CD4-positive, alpha-beta memory T cell (primary cell): ENCODE data around the gene AXDND1. TPM values are rescaled to one million over a fixed set of nuclear protein-coding genes. Genes with fewer than 3 reads are reported as not detected.
"Not testable (repeated sequence)": the region's sequence is repeated elsewhere in the genome, so short reads cannot be mapped to it uniquely, and the experiment has no call there.

Experiments used
- CTCF ChIA-PET: fragments of 350-600 bp; sonication (Branson Sonifier 250); formaldehyde crosslinking; loops from one replicate; lab custom pipeline; 2021; ENCODE audit warnings: inconsistent platforms; ENCODE audit not compliant: partially characterized antibody; lab: Charles Lee
- POLR2A ChIA-PET: fragments of 350-600 bp; sonication (Branson Sonifier 250); formaldehyde crosslinking; loops from one replicate; lab custom pipeline; 2021; ENCODE audit not compliant: partially characterized antibody; lab: Charles Lee
- DNase-seq, 5 donors: peaks; one replicate each; pipeline versions ENCODE4 v3.0.0 to v3.0.0-alpha.2; 2020 to 2022; ENCODE audit warnings: mixed read lengths in 1 of 5
- H3K27ac ChIP-seq: one replicate; pipeline ENCODE4 v1.7.0; 2013; ENCODE audit warnings: low read depth, low read length
- H3K27me3 ChIP-seq: 2 replicates; pipeline ENCODE4 v1.7.0; 2013; ENCODE audit warnings: mild to moderate bottlenecking, low read length, moderate library complexity; ENCODE audit not compliant: insufficient read depth
- H3K36me3 ChIP-seq: 2 replicates; pipeline ENCODE4 v1.7.0; 2013; ENCODE audit warnings: mild to moderate bottlenecking, low read length, moderate library complexity; ENCODE audit not compliant: insufficient read depth
- H3K4me1 ChIP-seq: 2 replicates; pipeline ENCODE4 v1.7.0; 2013; ENCODE audit warnings: mild to moderate bottlenecking, low read length, moderate library complexity; ENCODE audit not compliant: insufficient read depth
- H3K4me3 ChIP-seq, 2 donors: one replicate each; pipeline ENCODE4 v1.7.0; 2013; ENCODE audit warnings: low read length in 2 of 2, mild to moderate bottlenecking in 1 of 2
- H3K9me3 ChIP-seq, 2 donors: one replicate each; pipeline ENCODE4 v1.7.0; 2013; ENCODE audit warnings: low read length in 2 of 2, control low read depth in 1 of 2; ENCODE audit not compliant: control insufficient read depth in 1 of 2
- H3K27ac Mint-ChIP-seq, 7 donors: one replicate each; pipeline ENCODE4 v1.8.0; 2020 to 2021; ENCODE audit warnings: mixed read lengths in 7 of 7, mild to moderate bottlenecking in 6 of 7, inconsistent platforms in 3 of 7, moderate library complexity in 3 of 7
- H3K27me3 Mint-ChIP-seq, 2 donors: one replicate each; pipeline ENCODE4 v1.8.0; 2020 to 2021; ENCODE audit warnings: mixed read lengths in 2 of 2
- H3K36me3 Mint-ChIP-seq, 2 donors: one replicate each; pipeline ENCODE4 v1.8.0; 2020 to 2021; ENCODE audit warnings: mixed read lengths in 2 of 2, inconsistent platforms in 1 of 2, mild to moderate bottlenecking in 1 of 2
- H3K4me1 Mint-ChIP-seq, 4 donors: one replicate each; pipeline ENCODE4 v1.8.0; 2020 to 2021; ENCODE audit warnings: mixed read lengths in 4 of 4, mild to moderate bottlenecking in 1 of 4
- H3K4me3 Mint-ChIP-seq, 8 donors: one replicate each; pipeline ENCODE4 v1.8.0; 2020 to 2021; ENCODE audit warnings: mixed read lengths in 8 of 8, mild to moderate bottlenecking in 7 of 8, moderate library complexity in 6 of 8, inconsistent platforms in 3 of 8
- H3K9me3 Mint-ChIP-seq, 8 donors: one replicate each; pipeline ENCODE4 v1.8.0; 2020 to 2021; ENCODE audit warnings: mixed read lengths in 8 of 8, mild to moderate bottlenecking in 5 of 8, inconsistent platforms in 3 of 8, moderate library complexity in 1 of 8
- intact Hi-C: fragments of 100-400 bp; cut with micrococcal nuclease; formaldehyde crosslinking; loops from one replicate; pipeline ENCODE4 v1.15.1; 2023
- polyA plus RNA-seq, 2 donors: library from polyadenylated mRNA; unstranded; fragments of 300-500 nt; fragmentation: Illumina TruSeq; gene quantifications; one replicate each; pipeline ENCODE4 v1.2.3, GENCODE V29; 2021
- total RNA-seq, 2 experiments: library from RNA; stranded (reverse); gene quantifications; one replicate each; pipeline ENCODE4 v1.2.3, GENCODE V29; 2021

The AXDND1 gene
- total and polyA plus RNA-seq, 4 experiments from 2014 or later = 0.44 to 1.3 TPM; not detected in 2

- no peak overlapping the region for H3K4me3 ChIP-seq
- CTCF ChIA-PET = no interaction called here
- H3K27ac Mint-ChIP-seq = no peak overlapping the region
- H3K4me3 Mint-ChIP-seq = no peak overlapping the region
- peaks cover 7 to 14% of the 10 kb centered on the region in 2 donors for H3K27me3 Mint-ChIP-seq
- DNase-seq = no peak
- H3K4me1 Mint-ChIP-seq = no peaks in the 10 kb centered on the region
- intact Hi-C loops = no loop called here
- POLR2A ChIA-PET = no interaction called here
- no peak overlapping the region for H3K27ac ChIP-seq
- H3K9me3 ChIP-seq = no peaks in the 10 kb centered on the region
- peaks cover 4 to 6% of the 10 kb centered on the region in 2 donors for H3K36me3 Mint-ChIP-seq
- no peaks in the 10 kb centered on the region for H3K4me1 ChIP-seq
- no peaks in the 10 kb centered on the region for H3K36me3 ChIP-seq
- no peaks in the 10 kb centered on the region for H3K27me3 ChIP-seq
- peaks cover 0 to 24% (median 17%) of the 10 kb centered on the region in 8 donors for H3K9me3 Mint-ChIP-seq
Measured at GRCh38 chr1:179393721-179394120, 27.9 kb downstream of the AXDND1 start.

- H3K4me1 Mint-ChIP-seq, H3K4me1 ChIP-seq, H3K4me3 Mint-ChIP-seq, H3K27ac ChIP-seq, CTCF ChIA-PET, H3K36me3 Mint-ChIP-seq, DNase-seq, intact Hi-C loops, H3K4me3 ChIP-seq, H3K9me3 Mint-ChIP-seq, H3K9me3 ChIP-seq, H3K36me3 ChIP-seq, H3K27ac Mint-ChIP-seq, H3K27me3 ChIP-seq, POLR2A ChIA-PET, H3K27me3 Mint-ChIP-seq: not testable (repeated sequence)
Measured at GRCh38 chr1:179399399-179399798, 33.6 kb downstream of the AXDND1 start.

GRCh38 chr1:179417760-179418159, 52.0 kb downstream of the AXDND1 start:
- H3K36me3 ChIP-seq, intact Hi-C loops, H3K27me3 Mint-ChIP-seq, POLR2A ChIA-PET, H3K4me1 Mint-ChIP-seq, H3K4me1 ChIP-seq, H3K9me3 ChIP-seq, H3K4me3 ChIP-seq, CTCF ChIA-PET, H3K27ac Mint-ChIP-seq, H3K27me3 ChIP-seq, H3K4me3 Mint-ChIP-seq, H3K36me3 Mint-ChIP-seq, H3K9me3 Mint-ChIP-seq, DNase-seq, H3K27ac ChIP-seq: not testable (repeated sequence)

GRCh38 chr1:179418706-179419105, 52.9 kb downstream of the AXDND1 start:
- H3K36me3 ChIP-seq, H3K4me1 ChIP-seq, CTCF ChIA-PET, H3K9me3 ChIP-seq, H3K4me3 Mint-ChIP-seq, H3K36me3 Mint-ChIP-seq, H3K27ac Mint-ChIP-seq, POLR2A ChIA-PET, H3K27me3 ChIP-seq, intact Hi-C loops, H3K27ac ChIP-seq, DNase-seq, H3K4me1 Mint-ChIP-seq, H3K4me3 ChIP-seq, H3K27me3 Mint-ChIP-seq: not testable (repeated sequence)
- H3K9me3 Mint-ChIP-seq = peaks cover 0 to 11% (median 7%) of the 10 kb centered on the region in 8 donors

GRCh38 chr1:179424610-179425009, 58.8 kb downstream of the AXDND1 start:
- no peak overlapping the region for H3K4me3 ChIP-seq
- no peaks in the 10 kb centered on the region for H3K4me1 ChIP-seq
- Mint-ChIP-seq H3K27me3 (no peaks in the 10 kb centered on the region), H3K4me3 (no peak overlapping the region), H3K9me3 (peaks cover 0 to 30% (median 20%) of the 10 kb centered on the region in 8 donors), H3K4me1 (no peaks in the 10 kb centered on the region), H3K27ac (no peak overlapping the region), H3K36me3 (peaks cover 3 to 7% of the 10 kb centered on the region in 2 donors)
- CTCF ChIA-PET = no interaction called here
- POLR2A ChIA-PET = no interaction called here
- H3K27ac ChIP-seq = no peak overlapping the region
- H3K27me3 ChIP-seq = no peaks in the 10 kb centered on the region
- intact Hi-C loops = no loop called here
- no peaks in the 10 kb centered on the region for H3K36me3 ChIP-seq
- peaks cover 0 to 9% of the 10 kb centered on the region in 2 donors for H3K9me3 ChIP-seq
- no peak for DNase-seq

DNA sequence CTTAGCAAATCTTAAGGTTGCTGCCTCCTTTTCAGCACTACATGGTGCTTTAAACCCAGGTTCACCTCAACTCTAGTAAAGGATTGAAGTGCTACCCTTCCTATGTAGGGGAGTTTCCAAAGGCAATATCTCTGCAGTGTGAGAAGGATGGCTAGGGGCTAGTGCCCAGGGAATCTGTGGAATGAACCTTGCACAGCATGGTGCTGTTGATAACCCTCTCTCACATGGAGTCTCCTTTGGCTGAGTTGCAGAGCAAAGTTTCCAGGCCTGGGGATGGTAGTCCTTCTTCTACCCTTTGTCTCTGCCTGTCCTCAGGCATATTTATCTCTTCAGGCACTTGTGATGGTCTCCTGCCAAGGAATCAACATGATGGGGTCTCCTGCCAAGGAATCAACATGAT, 59.4 kb downstream of the AXDND1 start:
- H3K36me3 Mint-ChIP-seq = peaks cover 3 to 7% of the 10 kb centered on the region in 2 donors
- no peak overlapping the region for H3K4me3 Mint-ChIP-seq
- ChIA-PET CTCF (no interaction called here), POLR2A (no interaction called here)
- H3K27me3 Mint-ChIP-seq = no peaks in the 10 kb centered on the region
- DNase-seq = no peak
- Histone ChIP-seq H3K27ac (no peak overlapping the region), H3K4me1 (no peaks in the 10 kb centered on the region), H3K9me3 (peaks cover 0 to 9% of the 10 kb centered on the region in 2 donors), H3K27me3 (no peaks in the 10 kb centered on the region), H3K36me3 (no peaks in the 10 kb centered on the region), H3K4me3 (no peak overlapping the region)
- no peaks in the 10 kb centered on the region for H3K4me1 Mint-ChIP-seq
- intact Hi-C loops = no loop called here
- H3K9me3 Mint-ChIP-seq = peaks cover 0 to 30% (median 20%) of the 10 kb centered on the region in 8 donors
- no peak overlapping the region for H3K27ac Mint-ChIP-seq

DNA sequence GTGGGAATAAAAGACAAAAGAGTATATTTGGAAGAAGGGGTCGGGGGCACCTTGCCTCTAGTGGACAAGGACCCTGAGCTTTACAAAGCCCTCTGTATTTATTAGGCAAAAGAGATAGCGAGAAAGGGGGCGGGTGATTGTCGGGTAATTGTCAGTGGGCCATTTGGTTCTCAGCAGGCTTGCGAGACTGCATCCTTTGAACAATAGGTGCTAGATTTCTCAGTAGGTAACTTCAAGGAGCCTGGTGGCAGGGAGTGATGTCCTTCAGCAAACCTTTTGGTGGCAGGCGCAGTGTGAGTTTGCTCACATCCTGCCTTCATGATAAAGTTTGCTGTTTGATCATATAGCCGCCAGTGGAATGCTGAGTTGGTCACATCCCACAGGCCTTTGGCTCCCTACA, 71.4 kb downstream of the AXDND1 start:
- H3K4me3 ChIP-seq = no peak overlapping the region
- peaks cover 0 to 7% (median 2%) of the 10 kb centered on the region in 8 donors for H3K9me3 Mint-ChIP-seq
- H3K4me1 ChIP-seq = no peaks in the 10 kb centered on the region
- H3K4me1 Mint-ChIP-seq = no peaks in the 10 kb centered on the region
- no peak overlapping the region for H3K27ac ChIP-seq
- no peaks in the 10 kb centered on the region for H3K36me3 Mint-ChIP-seq
- intact Hi-C loops = no loop called here
- H3K36me3 ChIP-seq = no peaks in the 10 kb centered on the region
- ChIA-PET CTCF (no interaction called here), POLR2A (no interaction called here)
- H3K27me3 ChIP-seq = no peaks in the 10 kb centered on the region
- H3K9me3 ChIP-seq = no peaks in the 10 kb centered on the region
- H3K4me3 Mint-ChIP-seq = no peak overlapping the region
- H3K27ac Mint-ChIP-seq = no peak overlapping the region
- peaks cover 18% of the 10 kb centered on the region in 2 donors for H3K27me3 Mint-ChIP-seq
- no peak for DNase-seq

DNA sequence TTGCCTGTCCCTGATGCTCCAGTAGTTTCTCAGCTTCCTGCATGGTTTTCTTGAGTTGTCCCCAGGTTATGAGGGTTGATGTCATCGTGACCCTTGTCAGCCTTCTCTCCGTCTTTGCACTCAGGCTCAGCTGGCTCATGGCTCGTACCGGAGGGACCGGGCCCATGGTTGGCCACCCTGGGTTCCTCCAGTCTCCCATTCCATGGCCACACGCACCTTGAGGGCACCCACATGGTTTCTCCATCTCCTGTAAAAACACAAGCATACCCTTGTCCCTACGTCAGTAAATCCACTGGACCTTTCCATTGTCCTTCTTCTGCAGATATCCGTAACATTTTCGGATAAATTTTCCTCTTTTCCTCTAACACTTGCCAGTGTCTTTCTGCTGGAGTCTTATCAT, 73.9 kb downstream of the AXDND1 start:
- peaks cover 7 to 11% of the 10 kb centered on the region in 2 donors for H3K27me3 Mint-ChIP-seq
- H3K4me1 Mint-ChIP-seq, H3K4me3 ChIP-seq, H3K27me3 ChIP-seq, H3K36me3 ChIP-seq, H3K4me3 Mint-ChIP-seq, H3K9me3 Mint-ChIP-seq, intact Hi-C loops, H3K27ac Mint-ChIP-seq, H3K4me1 ChIP-seq, DNase-seq, H3K36me3 Mint-ChIP-seq, H3K9me3 ChIP-seq, H3K27ac ChIP-seq, CTCF ChIA-PET, POLR2A ChIA-PET: not testable (repeated sequence)
